Measurements from ENCODE around the gene FMO1. TPM values are rescaled to one million over a fixed set of nuclear protein-coding genes. Genes with fewer than 3 reads are reported as not detected.

The FMO1 gene, protein sequence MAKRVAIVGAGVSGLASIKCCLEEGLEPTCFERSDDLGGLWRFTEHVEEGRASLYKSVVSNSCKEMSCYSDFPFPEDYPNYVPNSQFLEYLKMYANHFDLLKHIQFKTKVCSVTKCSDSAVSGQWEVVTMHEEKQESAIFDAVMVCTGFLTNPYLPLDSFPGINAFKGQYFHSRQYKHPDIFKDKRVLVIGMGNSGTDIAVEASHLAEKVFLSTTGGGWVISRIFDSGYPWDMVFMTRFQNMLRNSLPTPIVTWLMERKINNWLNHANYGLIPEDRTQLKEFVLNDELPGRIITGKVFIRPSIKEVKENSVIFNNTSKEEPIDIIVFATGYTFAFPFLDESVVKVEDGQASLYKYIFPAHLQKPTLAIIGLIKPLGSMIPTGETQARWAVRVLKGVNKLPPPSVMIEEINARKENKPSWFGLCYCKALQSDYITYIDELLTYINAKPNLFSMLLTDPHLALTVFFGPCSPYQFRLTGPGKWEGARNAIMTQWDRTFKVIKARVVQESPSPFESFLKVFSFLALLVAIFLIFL
- 0.12 and 1.1 TPM in 2 replicates for total RNA-seq

DNA sequence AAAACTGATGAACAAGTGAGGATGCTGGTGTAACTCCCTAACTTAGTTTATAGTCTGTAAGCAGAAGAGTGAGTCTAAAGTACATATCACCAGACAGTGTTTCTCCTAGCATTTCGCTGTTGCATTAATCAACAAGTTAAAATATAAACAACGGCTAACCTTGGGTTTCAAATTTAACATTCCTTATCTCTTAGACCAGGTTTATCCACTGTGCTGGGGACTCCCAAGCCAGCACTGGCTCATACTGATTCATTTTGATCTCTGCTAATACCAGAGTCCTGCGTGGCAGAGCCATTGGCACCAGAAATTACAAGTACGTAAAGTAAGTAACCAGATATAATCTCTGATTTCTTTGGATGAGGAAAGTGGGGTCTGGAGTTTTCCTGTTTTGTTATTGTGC lies at the start of gene FMO1:
TSS of gene FMO1 (plus strand) at position 193 of the 400 bp plus-strand sequence. CDS start 9,594 bp downstream, outside the sequence.
- peaks cover 4% of the 10 kb centered on the region for H3K27me3 Mint-ChIP-seq
- DNase-seq = no peak
- no peaks in the 10 kb centered on the region for H3K36me3 Mint-ChIP-seq (ENCODE audit: low read depth)
- H3K9me3 Mint-ChIP-seq = no peaks in the 10 kb centered on the region
- POLR2A ChIA-PET = no interaction called here
- intact Hi-C loops (cut with micrococcal nuclease) = loop anchor here (10.0 kb wide), 1 partner anchor 236 kb away; the partner anchor contains the start of gene PRRC2C
- no peak within 1 kb of the TSS for H3K27ac Mint-ChIP-seq
- CTCF ChIA-PET = interaction anchor here (1.0 to 12.2 kb wide), 2 partner anchors 38 to 65 kb away, joined by 3 to 172 read pairs; partner anchors contain the start of gene FMO4
- TF ChIP-seq, protein P1, sequence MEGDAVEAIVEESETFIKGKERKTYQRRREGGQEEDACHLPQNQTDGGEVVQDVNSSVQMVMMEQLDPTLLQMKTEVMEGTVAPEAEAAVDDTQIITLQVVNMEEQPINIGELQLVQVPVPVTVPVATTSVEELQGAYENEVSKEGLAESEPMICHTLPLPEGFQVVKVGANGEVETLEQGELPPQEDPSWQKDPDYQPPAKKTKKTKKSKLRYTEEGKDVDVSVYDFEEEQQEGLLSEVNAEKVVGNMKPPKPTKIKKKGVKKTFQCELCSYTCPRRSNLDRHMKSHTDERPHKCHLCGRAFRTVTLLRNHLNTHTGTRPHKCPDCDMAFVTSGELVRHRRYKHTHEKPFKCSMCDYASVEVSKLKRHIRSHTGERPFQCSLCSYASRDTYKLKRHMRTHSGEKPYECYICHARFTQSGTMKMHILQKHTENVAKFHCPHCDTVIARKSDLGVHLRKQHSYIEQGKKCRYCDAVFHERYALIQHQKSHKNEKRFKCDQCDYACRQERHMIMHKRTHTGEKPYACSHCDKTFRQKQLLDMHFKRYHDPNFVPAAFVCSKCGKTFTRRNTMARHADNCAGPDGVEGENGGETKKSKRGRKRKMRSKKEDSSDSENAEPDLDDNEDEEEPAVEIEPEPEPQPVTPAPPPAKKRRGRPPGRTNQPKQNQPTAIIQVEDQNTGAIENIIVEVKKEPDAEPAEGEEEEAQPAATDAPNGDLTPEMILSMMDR (IDR thresholded peaks at IDR 0.05) = no peak
- H3K4me1 Mint-ChIP-seq = peaks cover 17% of the 10 kb centered on the region
- no peak for ATAC-seq (ENCODE audit: low read depth)
- no peak within 1 kb of the TSS for H3K4me3 Mint-ChIP-seq

DNA sequence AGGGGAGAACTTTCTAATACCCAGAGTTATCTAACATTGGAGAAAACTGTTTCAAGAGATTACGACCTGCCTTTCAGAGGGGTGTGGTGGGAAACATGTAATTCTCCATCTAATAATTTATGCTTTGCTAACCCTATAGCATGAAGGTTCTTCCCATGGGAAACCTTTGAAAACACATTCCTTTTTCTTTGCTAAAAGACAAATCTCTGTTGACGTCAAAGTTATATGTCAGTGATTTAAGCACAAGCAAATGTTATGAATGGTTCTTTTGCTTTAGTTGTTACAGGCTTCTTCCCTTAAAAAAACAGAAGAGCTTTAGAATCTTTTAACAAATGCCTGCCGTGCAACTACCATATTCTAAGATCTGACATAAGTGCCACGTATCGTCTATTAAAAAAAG lies 44.0 kb upstream of the FMO1 start:
- DNase-seq = no peak
- TF ChIP-seq, protein P1 (IDR thresholded peaks at IDR 0.05) = no peak
- no peaks in the 10 kb centered on the region for H3K36me3 Mint-ChIP-seq (ENCODE audit: low read depth)
- no peaks in the 10 kb centered on the region for H3K4me1 Mint-ChIP-seq
- H3K4me3 Mint-ChIP-seq = no peak overlapping the region
- ChIA-PET CTCF (no interaction called here), POLR2A (no interaction called here)
- no peak for ATAC-seq (ENCODE audit: low read depth)
- intact Hi-C loops (cut with micrococcal nuclease) = no loop called here
- no peaks in the 10 kb centered on the region for H3K9me3 Mint-ChIP-seq
- H3K27ac Mint-ChIP-seq = no peak overlapping the region
- H3K27me3 Mint-ChIP-seq = peaks cover 11% of the 10 kb centered on the region

DNA sequence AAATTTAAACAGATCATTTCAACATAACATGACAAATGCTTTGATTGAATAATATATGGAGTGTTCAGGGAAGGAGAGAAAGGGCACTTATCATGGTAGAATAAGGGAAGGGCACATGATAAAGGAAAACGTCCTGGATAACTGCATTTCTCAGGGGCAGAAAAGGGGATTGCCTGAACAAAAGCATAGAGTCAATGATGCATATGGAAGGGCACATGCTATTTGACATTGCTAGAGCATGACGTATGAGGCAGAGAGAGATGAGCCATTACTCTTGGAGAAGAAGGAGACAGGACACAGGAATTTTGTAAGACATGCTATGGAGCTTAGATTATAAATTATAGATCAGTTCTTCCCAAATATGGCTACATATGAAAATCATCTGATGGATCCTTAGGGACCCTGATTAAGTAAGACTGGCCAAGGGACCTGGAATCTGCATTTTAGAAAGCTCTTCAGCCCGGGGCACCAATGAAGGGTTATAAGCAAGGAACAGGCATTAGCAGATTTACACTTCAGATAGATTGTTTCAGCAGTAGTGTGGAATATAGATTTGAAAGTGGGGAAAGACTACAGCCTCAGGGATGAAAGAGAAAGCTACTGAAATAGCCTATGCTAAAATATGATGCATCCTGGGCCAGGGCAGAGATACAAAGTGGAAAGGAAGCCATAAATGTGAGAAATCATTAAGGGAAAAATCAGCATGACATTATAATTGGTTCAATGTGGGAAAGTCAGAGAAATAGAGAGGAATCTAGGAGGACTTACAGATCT lies 41.9 kb upstream of the FMO1 start:
- TF ChIP-seq, protein P1 (IDR thresholded peaks at IDR 0.05) = no peak
- Mint-ChIP-seq H3K27me3 (peaks cover 11% of the 10 kb centered on the region), H3K36me3 (ENCODE audit: low read depth) (no peaks in the 10 kb centered on the region), H3K27ac (no peak overlapping the region), H3K4me3 (no peak overlapping the region), H3K9me3 (no peaks in the 10 kb centered on the region), H3K4me1 (no peaks in the 10 kb centered on the region)
- intact Hi-C loops (cut with micrococcal nuclease) = no loop called here
- ChIA-PET CTCF (no interaction called here), POLR2A (no interaction called here)
- ATAC-seq (ENCODE audit: low read depth) (no peak), DNase-seq (no peak)

DNA sequence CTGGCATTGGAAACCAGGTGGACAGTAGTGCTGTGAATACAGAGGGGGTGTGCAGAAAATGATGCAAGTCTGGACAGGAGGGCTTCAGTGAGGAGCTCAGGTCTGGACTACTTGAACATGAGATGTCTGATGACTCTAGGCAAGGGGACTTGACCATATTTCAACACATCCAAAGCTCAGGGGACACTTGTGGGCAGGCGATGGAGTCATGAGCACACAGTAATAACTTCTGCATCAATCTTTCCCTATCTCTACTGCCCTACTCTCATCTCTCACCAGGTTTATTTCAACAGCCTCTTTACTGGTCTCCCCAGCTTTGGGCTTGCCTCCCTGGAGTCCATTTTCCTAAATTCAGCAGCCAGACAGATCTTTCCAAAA lies 41.3 kb upstream of the FMO1 start:
- no peaks in the 10 kb centered on the region for H3K4me1 Mint-ChIP-seq
- peaks cover 8% of the 10 kb centered on the region for H3K27me3 Mint-ChIP-seq
- intact Hi-C loops (cut with micrococcal nuclease) = no loop called here
- TF ChIP-seq, protein P1 (IDR thresholded peaks at IDR 0.05) = no peak
- H3K9me3 Mint-ChIP-seq = no peaks in the 10 kb centered on the region
- no peak for ATAC-seq (ENCODE audit: low read depth)
- ChIA-PET CTCF (no interaction called here), POLR2A (no interaction called here)
- H3K36me3 Mint-ChIP-seq (ENCODE audit: low read depth) = no peaks in the 10 kb centered on the region
- no peak overlapping the region for H3K4me3 Mint-ChIP-seq
- no peak overlapping the region for H3K27ac Mint-ChIP-seq
- no peak for DNase-seq

DNA sequence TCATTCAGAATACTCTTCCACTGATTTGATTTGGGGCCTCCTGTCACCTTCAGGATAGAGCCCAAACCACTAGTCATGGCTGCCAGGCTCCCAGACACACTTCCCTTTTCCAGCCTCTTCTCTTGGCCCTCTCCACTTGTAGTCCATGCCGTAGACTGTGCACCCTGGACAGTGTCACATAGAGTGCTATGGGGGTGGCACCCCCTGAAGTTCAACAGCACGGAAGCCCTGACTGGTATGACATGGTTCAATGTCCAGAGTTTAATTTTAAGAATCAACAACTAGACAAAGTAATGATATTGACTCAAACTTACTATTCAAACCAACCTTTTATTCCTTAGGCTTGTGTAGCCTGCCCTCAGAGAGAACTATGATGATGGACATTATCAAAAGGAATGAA lies 40.9 kb upstream of the FMO1 start:
- H3K27ac Mint-ChIP-seq = no peak overlapping the region
- DNase-seq (no peak), ATAC-seq (ENCODE audit: low read depth) (no peak)
- POLR2A ChIA-PET = no interaction called here
- H3K36me3 Mint-ChIP-seq (ENCODE audit: low read depth) = no peaks in the 10 kb centered on the region
- TF ChIP-seq, protein P1 (IDR thresholded peaks at IDR 0.05) = no peak
- H3K4me1 Mint-ChIP-seq = no peaks in the 10 kb centered on the region
- CTCF ChIA-PET = no interaction called here
- H3K4me3 Mint-ChIP-seq = no peak overlapping the region
- no peaks in the 10 kb centered on the region for H3K9me3 Mint-ChIP-seq
- intact Hi-C loops (cut with micrococcal nuclease) = no loop called here
- H3K27me3 Mint-ChIP-seq = peaks cover 8% of the 10 kb centered on the region

All from activated B cell treated with CpG ODN at 0.5 μM for 24 hours (primary cell).